ENCODE measurements around the gene ALLC. TPM values are rescaled to one million over a fixed set of nuclear protein-coding genes. Genes with fewer than 3 reads are reported as not detected.

The ALLC gene
- total and polyA plus RNA-seq, 7 donors, result not detected

DNA sequence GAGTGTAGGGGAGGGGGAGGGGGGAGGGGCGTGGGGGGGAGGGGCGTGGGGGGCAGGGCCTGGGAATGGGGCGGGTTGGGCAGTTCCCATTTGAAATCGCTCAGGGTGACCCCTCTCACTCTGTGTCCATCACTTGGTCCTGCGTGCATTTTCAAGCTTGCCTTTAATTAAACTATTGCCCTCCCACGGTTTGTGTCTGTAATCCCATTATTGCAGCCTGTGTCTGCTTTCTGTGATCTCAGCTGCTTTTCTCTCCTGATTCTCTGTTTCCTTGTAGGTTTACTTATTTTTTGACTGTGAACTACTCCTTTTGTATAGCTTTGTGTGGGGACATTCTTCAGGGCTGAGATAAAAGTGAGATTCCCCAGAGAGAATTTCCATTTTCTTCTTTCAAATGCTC lies 46.7 kb downstream of the ALLC start:
- Histone ChIP-seq H3K27ac (no peak overlapping the region), H3K27me3 (peaks cover 12 to 52% (median 13%) of the 10 kb centered on the region in 3 donors), H3K4me1 (peaks cover 0 to 10% (median 6%) of the 10 kb centered on the region in 4 donors), H3K9me3 (no peaks in the 10 kb centered on the region), H3K4me3 (no peak overlapping the region), H3K36me3 (no peaks in the 10 kb centered on the region)
- TF ChIP-seq POLR2A (IDR thresholded peaks at IDR 0.05) (no peak), CTCF (IDR thresholded peaks at IDR 0.05) (no peak), POLR2AphosphoS5 (IDR thresholded peaks at IDR 0.05) (no peak), EP300 (IDR thresholded peaks at IDR 0.05) (no peak)
- intact Hi-C loops (cut with DNase I), result no loop called here
- DNase-seq, result no peak
- WGBS, 2 donors, result 41 to 54% methylated on average over 4 to 5 of the region's 6 CpGs

- no peak overlapping the region for H3K27ac ChIP-seq
- H3K9me3 ChIP-seq, result no peaks in the 10 kb centered on the region
- no peak for TF ChIP-seq CTCF (IDR thresholded peaks at IDR 0.05)
- TF ChIP-seq POLR2AphosphoS5 (IDR thresholded peaks at IDR 0.05), result no peak
- H3K27me3 ChIP-seq, result peaks cover 12 to 52% (median 13%) of the 10 kb centered on the region in 3 donors
- no peaks in the 10 kb centered on the region for H3K36me3 ChIP-seq
- no peak for DNase-seq
- H3K4me3 ChIP-seq, result no peak overlapping the region
- WGBS, 2 donors, result 22 to 31% methylated on average over 2 of the region's 2 CpGs
- peaks cover 0 to 10% (median 6%) of the 10 kb centered on the region in 4 donors for H3K4me1 ChIP-seq
- intact Hi-C loops (cut with DNase I), result no loop called here
Observed at GRCh38 chr2:3705782-3706181, 47.8 kb downstream of the ALLC start.

GRCh38 chr2:3706892-3707291 lies 48.9 kb downstream of the ALLC start:
- Histone ChIP-seq H3K4me3 (no peak overlapping the region), H3K4me1 (peaks cover 0 to 10% (median 6%) of the 10 kb centered on the region in 4 donors), H3K27ac (no peak overlapping the region), H3K27me3 (peaks cover 12 to 52% (median 13%) of the 10 kb centered on the region in 3 donors), H3K9me3 (no peaks in the 10 kb centered on the region), H3K36me3 (no peaks in the 10 kb centered on the region)
- 52 to 81% methylated on average over 5 of the region's 5 CpGs for WGBS, 2 donors
- TF ChIP-seq POLR2A (IDR thresholded peaks at IDR 0.05) (no peak), POLR2AphosphoS5 (IDR thresholded peaks at IDR 0.05) (no peak), EP300 (IDR thresholded peaks at IDR 0.05) (no peak), CTCF (IDR thresholded peaks at IDR 0.05) (no peak)
- DNase-seq, result no peak
- intact Hi-C loops (cut with DNase I), result no loop called here

DNA sequence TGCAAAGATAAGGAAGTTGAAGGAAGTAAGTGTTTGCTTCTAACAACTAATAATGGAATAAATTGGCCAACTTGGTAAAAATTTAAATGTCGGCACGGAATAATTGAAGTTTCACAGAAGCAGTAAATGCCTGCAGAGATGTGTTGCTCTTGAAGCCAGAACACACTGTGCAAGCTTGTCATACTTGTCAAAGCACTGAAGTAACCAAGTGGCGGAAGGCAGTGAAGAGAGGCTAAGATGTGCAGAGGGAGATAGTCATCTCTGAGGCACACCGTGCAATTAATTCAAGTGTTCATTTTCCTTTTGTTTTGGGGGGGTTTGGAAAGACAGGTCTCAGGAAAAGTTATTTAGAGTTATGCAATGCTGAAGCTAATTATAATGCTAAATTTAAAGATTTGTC lies 50.6 kb downstream of the ALLC start:
- WGBS, 2 donors, result 89 to 91% methylated on average over 4 of the region's 4 CpGs
- H3K36me3 ChIP-seq, result no peaks in the 10 kb centered on the region
- no peaks in the 10 kb centered on the region for H3K9me3 ChIP-seq
- H3K27ac ChIP-seq, result no peak overlapping the region
- TF ChIP-seq POLR2AphosphoS5 (IDR thresholded peaks at IDR 0.05) (no peak), POLR2A (IDR thresholded peaks at IDR 0.05) (no peak)
- H3K4me1 ChIP-seq, result peaks cover 0 to 6% (median 5%) of the 10 kb centered on the region in 4 donors
- H3K4me3 ChIP-seq, result no peak overlapping the region
- no peak for DNase-seq
- intact Hi-C loops (cut with DNase I), result no loop called here
- peaks cover 6 to 37% (median 6%) of the 10 kb centered on the region in 3 donors for H3K27me3 ChIP-seq

DNA sequence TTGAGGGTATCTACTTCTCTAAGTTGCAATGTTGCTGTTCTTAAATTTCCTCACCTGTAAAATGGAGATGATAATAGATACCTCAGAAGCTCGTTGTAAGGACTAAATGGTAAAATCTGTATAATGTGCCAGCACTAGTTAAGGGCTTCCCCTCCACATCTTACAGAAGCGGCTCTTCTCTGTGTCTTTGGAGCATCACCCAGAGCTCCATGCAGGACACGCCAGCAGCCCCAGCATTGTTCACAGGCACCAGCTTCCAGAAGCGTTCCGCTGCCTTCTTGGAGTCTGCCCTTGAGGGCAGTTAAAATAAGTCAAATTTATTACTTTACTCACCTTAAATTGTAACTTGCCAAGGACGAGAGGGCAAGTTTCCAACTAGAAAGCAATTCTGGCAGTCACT lies 51.2 kb downstream of the ALLC start:
- no peak overlapping the region for H3K27ac ChIP-seq
- no peaks in the 10 kb centered on the region for H3K4me1 ChIP-seq
- peaks cover 0 to 31% (median 0%) of the 10 kb centered on the region in 3 donors for H3K27me3 ChIP-seq
- H3K9me3 ChIP-seq, result no peaks in the 10 kb centered on the region
- TF ChIP-seq POLR2A (IDR thresholded peaks at IDR 0.05) (no peak), CTCF (IDR thresholded peaks at IDR 0.05) (no peak), POLR2AphosphoS5 (IDR thresholded peaks at IDR 0.05) (no peak)
- intact Hi-C loops (cut with DNase I), result no loop called here
- no peaks in the 10 kb centered on the region for H3K36me3 ChIP-seq
- 41 to 77% methylated on average over 6 of the region's 6 CpGs for WGBS, 2 donors
- no peak overlapping the region for H3K4me3 ChIP-seq
- DNase-seq, result no peak
